ENCODE data around the gene TTC21A. TPM values are rescaled to one million over a fixed set of nuclear protein-coding genes. Genes with fewer than 3 reads are reported as not detected.
A peak's percentile ranks its signal among the peaks of the same experiment; 100 is the strongest.
"Not testable (repeated sequence)": the region's sequence is repeated elsewhere in the genome, so short reads cannot be mapped to it uniquely, and the experiment has no call there.

The TTC21A gene
- total and polyA plus RNA-seq, 4 experiments from 2014 or later, result 1.1 to 3.9 (median 3.0) TPM; not detected in 1

DNA sequence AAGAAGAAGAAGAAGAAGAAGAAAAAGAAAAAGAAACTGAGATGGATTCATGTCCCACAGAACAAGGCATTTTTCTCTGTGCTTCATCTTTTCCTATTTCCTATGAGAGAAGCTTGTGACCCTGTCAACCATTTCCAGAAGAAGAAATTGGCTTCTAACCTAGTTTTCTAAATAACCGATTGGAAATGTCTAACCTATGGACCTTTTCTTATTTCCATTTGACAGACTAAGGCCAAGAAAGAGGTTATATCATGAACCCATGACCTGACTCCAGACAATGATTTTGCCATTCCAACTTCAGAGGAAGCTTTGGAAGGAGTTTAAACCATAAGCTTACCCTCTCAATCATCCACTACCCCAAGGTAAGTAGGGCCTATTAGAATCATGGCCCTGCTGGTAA, 62.2 kb downstream of the TTC21A start:
- DNase-seq, result no peak
- H3K36me3 Mint-ChIP-seq, result no peaks in the 10 kb centered on the region
- no peaks in the 10 kb centered on the region for H3K27me3 Mint-ChIP-seq
- H3K4me1 Mint-ChIP-seq, result peaks cover 0 to under 1% (median 0%) of the 10 kb centered on the region in 4 donors
- H3K27ac Mint-ChIP-seq, result no peak overlapping the region
- ChIA-PET POLR2A (ENCODE audit: partially characterized antibody) (interaction anchor here (1.0 to 1.6 kb wide), 2 partner anchors 10 to 22 kb away, joined by 4 read pairs; no protein-coding TSS in a partner anchor), CTCF (ENCODE audit: partially characterized antibody) (interaction anchor here (0.8 to 1.6 kb wide), 3 partner anchors 22 to 123 kb away, joined by 3 to 7 read pairs (median 6); no protein-coding TSS in a partner anchor)
- Histone ChIP-seq H3K36me3 (ENCODE audit: insufficient read depth, low read length) (no peaks in the 10 kb centered on the region), H3K4me1 (ENCODE audit: insufficient read depth, low read length) (no peaks in the 10 kb centered on the region), H3K4me3 (ENCODE audit: low read length in 2 of 2) (no peak overlapping the region), H3K27ac (ENCODE audit: low read depth, low read length) (no peak overlapping the region), H3K9me3 (ENCODE audit: control insufficient read depth in 1 of 2, low read length in 2 of 2) (no peaks in the 10 kb centered on the region), H3K27me3 (ENCODE audit: insufficient read depth, low read length) (no peaks in the 10 kb centered on the region)
- intact Hi-C loops (cut with micrococcal nuclease), result no loop called here
- no peak overlapping the region for H3K4me3 Mint-ChIP-seq
- peaks cover 0 to under 1% (median 0%) of the 10 kb centered on the region in 8 donors for H3K9me3 Mint-ChIP-seq

DNA sequence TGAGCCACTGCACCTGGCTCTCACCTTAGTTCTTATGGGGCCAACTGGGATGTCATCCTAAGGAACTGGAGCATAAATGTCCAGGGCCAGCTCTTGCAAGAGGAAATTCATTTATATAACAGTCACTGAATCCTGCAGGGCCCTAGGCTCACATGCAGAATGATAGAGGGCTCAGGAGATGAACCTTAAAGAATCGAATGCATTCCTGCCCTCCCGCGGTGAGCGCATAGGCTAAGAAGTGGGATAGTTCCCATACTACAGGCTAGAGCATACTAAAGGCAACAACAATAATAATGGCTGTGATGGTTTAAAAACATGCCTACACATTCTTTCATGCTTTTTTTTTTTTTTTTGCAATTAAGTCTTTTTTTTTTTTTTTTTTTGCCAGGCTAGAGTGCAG, 63.0 kb downstream of the TTC21A start:
- no peak for DNase-seq
- H3K4me1 Mint-ChIP-seq, result peaks cover 0 to 1% (median 0%) of the 10 kb centered on the region in 4 donors
- CTCF ChIA-PET (ENCODE audit: partially characterized antibody), result interaction anchor here (1.6 kb wide), 1 partner anchor 23 kb away, joined by 3 read pairs; no protein-coding TSS in a partner anchor
- no peaks in the 10 kb centered on the region for H3K36me3 Mint-ChIP-seq
- Histone ChIP-seq H3K4me1 (ENCODE audit: insufficient read depth, low read length) (no peaks in the 10 kb centered on the region), H3K27me3 (ENCODE audit: insufficient read depth, low read length) (no peaks in the 10 kb centered on the region), H3K27ac (ENCODE audit: low read depth, low read length) (no peak overlapping the region), H3K9me3 (ENCODE audit: control insufficient read depth in 1 of 2, low read length in 2 of 2) (no peaks in the 10 kb centered on the region), H3K36me3 (ENCODE audit: insufficient read depth, low read length) (no peaks in the 10 kb centered on the region), H3K4me3 (ENCODE audit: low read length in 2 of 2) (no peak overlapping the region)
- intact Hi-C loops (cut with micrococcal nuclease), result no loop called here
- H3K4me3 Mint-ChIP-seq, result no peak overlapping the region
- H3K27me3 Mint-ChIP-seq, result no peaks in the 10 kb centered on the region
- POLR2A ChIA-PET (ENCODE audit: partially characterized antibody), result interaction anchor here (1.0 to 1.6 kb wide), 2 partner anchors 10 to 23 kb away, joined by 4 read pairs; no protein-coding TSS in a partner anchor
- peaks cover 0 to 2% (median 0%) of the 10 kb centered on the region in 8 donors for H3K9me3 Mint-ChIP-seq
- no peak overlapping the region for H3K27ac Mint-ChIP-seq

- H3K27ac ChIP-seq (ENCODE audit: low read depth, low read length); H3K4me3 Mint-ChIP-seq; intact Hi-C loops (cut with micrococcal nuclease); H3K4me1 Mint-ChIP-seq; H3K27ac Mint-ChIP-seq; H3K36me3 Mint-ChIP-seq; H3K27me3 Mint-ChIP-seq; H3K27me3 ChIP-seq (ENCODE audit: insufficient read depth, low read length); DNase-seq; H3K4me1 ChIP-seq (ENCODE audit: insufficient read depth, low read length); H3K36me3 ChIP-seq (ENCODE audit: insufficient read depth, low read length); H3K9me3 ChIP-seq (ENCODE audit: control insufficient read depth in 1 of 2, low read length in 2 of 2); H3K4me3 ChIP-seq (ENCODE audit: low read length in 2 of 2); H3K9me3 Mint-ChIP-seq: not testable (repeated sequence)
- POLR2A ChIA-PET (ENCODE audit: partially characterized antibody), result interaction anchor here (1.6 kb wide), 1 partner anchor 23 kb away, joined by 4 read pairs; no protein-coding TSS in a partner anchor
- CTCF ChIA-PET (ENCODE audit: partially characterized antibody), result interaction anchor here (1.0 to 3.0 kb wide), 4 partner anchors 16 to 117 kb away, joined by 3 to 21 read pairs (median 8); no protein-coding TSS in a partner anchor
Measured at GRCh38 chr3:39170877-39171276, 63.4 kb downstream of the TTC21A start.

DNA sequence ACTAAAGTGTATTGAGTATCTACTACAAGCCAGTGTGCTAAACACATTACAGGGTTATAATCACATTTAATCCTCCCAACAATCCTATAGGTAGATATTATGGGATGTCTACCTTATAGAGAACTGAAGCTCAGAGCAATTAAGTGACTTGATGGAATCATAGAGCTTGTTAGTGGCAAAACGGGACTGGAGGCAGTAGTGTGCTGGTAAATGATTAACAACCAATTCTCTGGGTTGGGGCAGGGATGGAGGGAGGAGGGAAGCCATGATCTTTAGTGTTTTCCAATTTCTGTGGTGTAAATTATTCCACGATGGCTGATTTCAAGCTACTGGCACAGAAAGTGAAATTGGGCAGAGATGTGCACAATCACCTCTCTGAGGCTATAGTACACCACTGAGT, 64.4 kb downstream of the TTC21A start:
- Histone ChIP-seq H3K9me3 (ENCODE audit: control insufficient read depth in 1 of 2, low read length in 2 of 2) (no peaks in the 10 kb centered on the region), H3K36me3 (ENCODE audit: insufficient read depth, low read length) (no peaks in the 10 kb centered on the region), H3K4me3 (ENCODE audit: low read length in 2 of 2) (no peak overlapping the region), H3K27me3 (ENCODE audit: insufficient read depth, low read length) (no peaks in the 10 kb centered on the region), H3K4me1 (ENCODE audit: insufficient read depth, low read length) (peaks cover under 1% of the 10 kb centered on the region), H3K27ac (ENCODE audit: low read depth, low read length) (no peak overlapping the region)
- ChIA-PET CTCF (ENCODE audit: partially characterized antibody) (interaction anchor here (1.0 to 3.0 kb wide), 7 partner anchors 13 to 120 kb away, joined by 3 to 21 read pairs (median 4); no protein-coding TSS in a partner anchor), POLR2A (ENCODE audit: partially characterized antibody) (interaction anchor here (0.8 to 1.0 kb wide), 2 partner anchors 14 to 25 kb away, joined by 3 read pairs; no protein-coding TSS in a partner anchor)
- Mint-ChIP-seq H3K4me1 (peaks cover 0 to 11% (median 6%) of the 10 kb centered on the region in 4 donors), H3K36me3 (no peaks in the 10 kb centered on the region), H3K4me3 (no peak overlapping the region), H3K9me3 (peaks cover 0 to 2% (median 0%) of the 10 kb centered on the region in 8 donors), H3K27ac (no peak overlapping the region), H3K27me3 (no peaks in the 10 kb centered on the region)
- no peak for DNase-seq
- intact Hi-C loops (cut with micrococcal nuclease), result no loop called here

- Histone ChIP-seq H3K9me3 (ENCODE audit: control insufficient read depth in 1 of 2, low read length in 2 of 2) (no peaks in the 10 kb centered on the region), H3K4me1 (ENCODE audit: insufficient read depth, low read length) (peaks cover 12% of the 10 kb centered on the region), H3K27me3 (ENCODE audit: insufficient read depth, low read length) (no peaks in the 10 kb centered on the region), H3K36me3 (ENCODE audit: insufficient read depth, low read length) (no peaks in the 10 kb centered on the region), H3K27ac (ENCODE audit: low read depth, low read length) (no peak overlapping the region), H3K4me3 (ENCODE audit: low read length in 2 of 2) (no peak overlapping the region)
- ChIA-PET CTCF (ENCODE audit: partially characterized antibody) (interaction anchor here (0.7 to 3.0 kb wide), 5 partner anchors 10 to 119 kb away, joined by 3 to 21 read pairs (median 13); no protein-coding TSS in a partner anchor), POLR2A (ENCODE audit: partially characterized antibody) (interaction anchor here (1.1 kb wide), 1 partner anchor 10 kb away, joined by 3 read pairs; no protein-coding TSS in a partner anchor)
- no peak for DNase-seq
- H3K9me3 Mint-ChIP-seq, result peaks cover 0 to 2% (median 0%) of the 10 kb centered on the region in 8 donors
- H3K27ac Mint-ChIP-seq, result peak overlapping the region in 2 of 7 donors; percentile 8 to 55
- H3K27me3 Mint-ChIP-seq, result no peaks in the 10 kb centered on the region
- intact Hi-C loops (cut with micrococcal nuclease), result no loop called here
- H3K4me1 Mint-ChIP-seq, result peaks cover 8 to 18% (median 14%) of the 10 kb centered on the region in 4 donors
- no peaks in the 10 kb centered on the region for H3K36me3 Mint-ChIP-seq
- no peak overlapping the region for H3K4me3 Mint-ChIP-seq
Measured at GRCh38 chr3:39173318-39174125, 66.0 kb downstream of the TTC21A start.

- ChIA-PET POLR2A (ENCODE audit: partially characterized antibody) (interaction anchor here (0.9 to 2.4 kb wide), 2 partner anchors 68 to 71 kb away, joined by 3 to 13 read pairs; partner anchors contain the start of genes GORASP1 and TTC21A), CTCF (ENCODE audit: partially characterized antibody) (interaction anchor here (0.7 to 1.3 kb wide), 4 partner anchors 9 to 112 kb away, joined by 3 to 4 read pairs (median 3); no protein-coding TSS in a partner anchor)
- intact Hi-C loops (cut with micrococcal nuclease), result no loop called here
- no peaks in the 10 kb centered on the region for H3K36me3 ChIP-seq (ENCODE audit: insufficient read depth, low read length)
- H3K4me1 ChIP-seq (ENCODE audit: insufficient read depth, low read length), result peaks cover 36% of the 10 kb centered on the region
- Mint-ChIP-seq H3K27me3 (no peaks in the 10 kb centered on the region), H3K27ac (peak overlapping the region; percentile 68 to 97 (median 95)), H3K4me3 (peak overlapping the region in 2 of 8 donors; percentile 4 to 8), H3K4me1 (peaks cover 30 to 43% (median 36%) of the 10 kb centered on the region in 4 donors), H3K36me3 (no peaks in the 10 kb centered on the region), H3K9me3 (peaks cover 0 to 2% (median 0%) of the 10 kb centered on the region in 8 donors)
- peak overlapping the region; percentile 63 for H3K27ac ChIP-seq (ENCODE audit: low read depth, low read length)
- H3K27me3 ChIP-seq (ENCODE audit: insufficient read depth, low read length), result no peaks in the 10 kb centered on the region
- H3K4me3 ChIP-seq (ENCODE audit: low read length in 2 of 2), result no peak overlapping the region
- no peak for DNase-seq
- no peaks in the 10 kb centered on the region for H3K9me3 ChIP-seq (ENCODE audit: control insufficient read depth in 1 of 2, low read length in 2 of 2)
Measured at GRCh38 chr3:39176025-39176714, 68.7 kb downstream of the TTC21A start.
